ENCODE results near the gene CHRNA4. TPM values are rescaled to one million over a fixed set of nuclear protein-coding genes. Genes with fewer than 3 reads are reported as not detected.

Gene CHRNA4
- total and polyA plus RNA-seq, 10 of the 15 experiments (the other 5 are each of a cell fraction or from before 2014, with no cell fraction given): 0.04 to 0.41 (median 0.06) TPM; not detected in 5

- POLR2A ChIA-PET: no interaction called here
Measured at GRCh38 chr20:63402181-63402859, 41.2 kb upstream of the CHRNA4 start.

More at GRCh38 chr20:63402181-63402859, 41.2 kb upstream of the CHRNA4 start:
- CTCF ChIA-PET: no interaction called here
- H3K27me3 ChIP-seq (replicated peaks in 1 of 2; ENCODE audit: control insufficient read depth in 2 of 2, insufficient read depth in 2 of 2, low read length in 1 of 2): no peaks in the 10 kb centered on the region
- WGBS (ENCODE audit: insufficient coverage, insufficient replicate concordance, low lambda C conversion rate, missing lambda C conversion rate): 38% methylated on average over 23 of the region's 24 CpGs
- no TSS peak for BruUV-seq (replicated peaks)
- no peak for ATAC-seq
- H3K79me2 ChIP-seq (ENCODE audit: control insufficient read depth, insufficient read depth, low read length): no peaks in the 10 kb centered on the region
- TF ChIP-seq ZNF274 (IDR thresholded peaks at IDR 0.05; ENCODE audit: insufficient read depth, insufficient read length): no peak
- no peak for TF ChIP-seq ELK1 (IDR thresholded peaks at IDR 0.05; ENCODE audit: low read depth, low read length)
- TF ChIP-seq USF1 (IDR thresholded peaks at IDR 0.05; ENCODE audit: borderline replicate concordance, extremely low read length, insufficient read depth, low read depth, low read length): no peak
- no peak for TF ChIP-seq PKNOX1 (IDR thresholded peaks at IDR 0.05)
- TF ChIP-seq YY1 (IDR thresholded peaks at IDR 0.05; ENCODE audit: low read depth, low read length): no peak
- TF ChIP-seq BRCA1 (IDR thresholded peaks at IDR 0.05; ENCODE audit: low read depth, low read length): no peak
- no peak for TF ChIP-seq RB1 (IDR thresholded peaks at IDR 0.05; ENCODE audit: borderline replicate concordance)
- no peak for TF ChIP-seq NR2C2 (IDR thresholded peaks at IDR 0.05; ENCODE audit: borderline replicate concordance, control insufficient read depth, insufficient read length, low read depth)
- no peak for TF ChIP-seq CHD4 (IDR thresholded peaks at IDR 0.05)
- no peak for TF ChIP-seq IRF4 (IDR thresholded peaks at IDR 0.05; ENCODE audit: low read depth, low read length)
- no peak overlapping the region for H3K4me3 ChIP-seq
- DNase-seq (ENCODE audit: low read depth, low spot score): no peak
- no peak overlapping the region for H3K4me2 ChIP-seq (ENCODE audit: control insufficient read depth, insufficient read depth)
- no peaks in the 10 kb centered on the region for H3K36me3 ChIP-seq (ENCODE audit: control insufficient read depth in 2 of 2, insufficient read depth in 2 of 2, low read length in 1 of 2)
- in situ Hi-C loops (cut with MboI) (no loop called here), intact Hi-C loops (cut with micrococcal nuclease; ENCODE audit: unreplicated experiment) (no loop called here)
- H3K9me3 ChIP-seq (replicated peaks; ENCODE audit: control insufficient read depth, insufficient read depth, low read length): no peaks in the 10 kb centered on the region
- no peak overlapping the region for H2AFZ ChIP-seq (ENCODE audit: control insufficient read depth, low read depth, low read length)
- no peaks in the 10 kb centered on the region for H4K20me1 ChIP-seq (ENCODE audit: control insufficient read depth, insufficient read depth)
- H3K9ac ChIP-seq (ENCODE audit: control insufficient read depth, insufficient read depth, low read length): no peak overlapping the region
- RAD21 ChIA-PET (ENCODE audit: unreplicated experiment): no interaction called here
- H3K4me1 ChIP-seq (ENCODE audit: control insufficient read depth, insufficient read depth, low read length): no peaks in the 10 kb centered on the region
- no peak overlapping the region for H3K27ac ChIP-seq (ENCODE audit: control insufficient read depth, insufficient read depth)
- FAIRE-seq: no peak
- SMC1A ChIA-PET (ENCODE audit: uncharacterized antibody, unreplicated experiment): no interaction called here
